ENCODE measurements around the gene ANO2. TPM values are rescaled to one million over a fixed set of nuclear protein-coding genes. Genes with fewer than 3 reads are reported as not detected.

The ANO2 gene
- total RNA-seq, 1 donor from 2014 or later = 20.1 TPM

GRCh38 chr12:5881666-5882065 is 63.4 kb downstream of the ANO2 start:
- Histone ChIP-seq H3K27ac (no peak overlapping the region), H3K9me3 (no peaks in the 10 kb centered on the region), H3K27me3 (no peaks in the 10 kb centered on the region), H3K36me3 (no peaks in the 10 kb centered on the region), H3K4me3 (no peak overlapping the region), H3K4me1 (no peaks in the 10 kb centered on the region)
- no peak for TF ChIP-seq CTCF (IDR thresholded peaks at IDR 0.05)
- intact Hi-C loops (cut with DNase I) = no loop called here
- DNase-seq (ENCODE audit: low spot score in 2 of 2) = no peak

- no peak for DNase-seq (ENCODE audit: low spot score in 2 of 2)
- TF ChIP-seq CTCF (IDR thresholded peaks at IDR 0.05) = no peak
- intact Hi-C loops (cut with DNase I) = no loop called here
These were observed 63.9 kb downstream of the ANO2 start for GRCh38 chr12:5881101-5881606.

GRCh38 chr12:5875851-5876250 is 69.2 kb downstream of the ANO2 start:
- Histone ChIP-seq H3K9me3 (no peaks in the 10 kb centered on the region), H3K27me3 (no peaks in the 10 kb centered on the region), H3K36me3 (no peaks in the 10 kb centered on the region), H3K4me3 (no peak overlapping the region), H3K27ac (no peak overlapping the region), H3K4me1 (no peaks in the 10 kb centered on the region)
- intact Hi-C loops (cut with DNase I) = no loop called here
- DNase-seq (ENCODE audit: low spot score in 2 of 2) = no peak
- TF ChIP-seq CTCF (IDR thresholded peaks at IDR 0.05) = no peak

More at GRCh38 chr12:5881101-5881606, 63.9 kb downstream of the ANO2 start:
- H3K27ac ChIP-seq = no peak overlapping the region
- no peaks in the 10 kb centered on the region for H3K9me3 ChIP-seq
- H3K4me3 ChIP-seq = no peak overlapping the region
- no peaks in the 10 kb centered on the region for H3K27me3 ChIP-seq
- no peaks in the 10 kb centered on the region for H3K36me3 ChIP-seq
- H3K4me1 ChIP-seq = no peaks in the 10 kb centered on the region

GRCh38 chr12:5874514-5874913 is 70.5 kb downstream of the ANO2 start:
- no peaks in the 10 kb centered on the region for H3K36me3 ChIP-seq
- no peak for DNase-seq (ENCODE audit: low spot score in 2 of 2)
- no peak overlapping the region for H3K4me3 ChIP-seq
- no peaks in the 10 kb centered on the region for H3K9me3 ChIP-seq
- TF ChIP-seq CTCF (IDR thresholded peaks at IDR 0.05) = no peak
- no peak overlapping the region for H3K27ac ChIP-seq
- no peaks in the 10 kb centered on the region for H3K27me3 ChIP-seq
- intact Hi-C loops (cut with DNase I) = no loop called here
- no peaks in the 10 kb centered on the region for H3K4me1 ChIP-seq

- Histone ChIP-seq H3K36me3 (no peaks in the 10 kb centered on the region), H3K27me3 (no peaks in the 10 kb centered on the region), H3K4me3 (no peak overlapping the region), H3K4me1 (no peaks in the 10 kb centered on the region), H3K27ac (no peak overlapping the region), H3K9me3 (no peaks in the 10 kb centered on the region)
- DNase-seq (ENCODE audit: low spot score in 2 of 2) = no peak
- intact Hi-C loops (cut with DNase I) = no loop called here
- TF ChIP-seq CTCF (IDR thresholded peaks at IDR 0.05) = no peak
These were observed 71.7 kb downstream of the ANO2 start for GRCh38 chr12:5873281-5873919.

Measured in ascending aorta (tissue), 2 donors.